Lower lobe of right lung (tissue), 2 donors: ENCODE measurements around the gene SLC5A2. TPM values are rescaled to one million over a fixed set of nuclear protein-coding genes. Genes with fewer than 3 reads are reported as not detected.

Experiments
- ATAC-seq, 2 donors: fragments of 200-7000 bp; cut with Tn5 transposase; one replicate each; pipeline ENCODE4 v1.9.1; 2020 to 2022; ENCODE audit warnings: mild to moderate bottlenecking in 2 of 2, moderate library complexity in 2 of 2
- DNase-seq: peaks from one replicate; pipeline ENCODE4 v3.0.0-alpha.2; 2020
- H3K27ac ChIP-seq: fragments of 200-600 bp; one replicate; pipeline ENCODE4 v1.8.0; 2022
- H3K27me3 ChIP-seq: fragments of 200-600 bp; one replicate; pipeline ENCODE4 v1.8.0; 2022; ENCODE audit warnings: low read depth
- H3K36me3 ChIP-seq: fragments of 200-600 bp; one replicate; pipeline ENCODE4 v1.8.0; 2022; ENCODE audit warnings: mild to moderate bottlenecking
- H3K4me1 ChIP-seq: fragments of 200-600 bp; one replicate; pipeline ENCODE4 v1.8.0; 2022
- H3K4me3 ChIP-seq: fragments of 200-600 bp; one replicate; pipeline ENCODE4 v1.8.0; 2022; ENCODE audit warnings: mild to moderate bottlenecking
- H3K9me3 ChIP-seq: fragments of 200-600 bp; one replicate; pipeline ENCODE4 v1.8.0; 2022
- intact Hi-C: fragments of 100-400 bp; cut with DNase I; formaldehyde crosslinking; loops from one replicate; pipeline ENCODE4 v1.11.0; 2022
- total RNA-seq: library from RNA; stranded (reverse); fragmentation: NEBNext Ultra II Directional; extraction: Animal tissue kit (Norgen Biotek cat#: 25700); gene quantifications from one replicate; pipeline ENCODE4 v1.2.1, GENCODE V29; 2021
- TF ChIP-seq, protein P1 (sequence below): fragments of 200-600 bp; IDR thresholded peaks from one replicate; pipeline ENCODE4 v1.8.0; 2022; ENCODE audit warnings: antibody characterized with exemption, mild to moderate bottlenecking
- donor health status: DM: no; HTN: yes; CAD: no; lungs with severe emphysema.

SLC5A2 gene
- total RNA-seq, 1 donor from 2014 or later = 2.0 TPM

DNA sequence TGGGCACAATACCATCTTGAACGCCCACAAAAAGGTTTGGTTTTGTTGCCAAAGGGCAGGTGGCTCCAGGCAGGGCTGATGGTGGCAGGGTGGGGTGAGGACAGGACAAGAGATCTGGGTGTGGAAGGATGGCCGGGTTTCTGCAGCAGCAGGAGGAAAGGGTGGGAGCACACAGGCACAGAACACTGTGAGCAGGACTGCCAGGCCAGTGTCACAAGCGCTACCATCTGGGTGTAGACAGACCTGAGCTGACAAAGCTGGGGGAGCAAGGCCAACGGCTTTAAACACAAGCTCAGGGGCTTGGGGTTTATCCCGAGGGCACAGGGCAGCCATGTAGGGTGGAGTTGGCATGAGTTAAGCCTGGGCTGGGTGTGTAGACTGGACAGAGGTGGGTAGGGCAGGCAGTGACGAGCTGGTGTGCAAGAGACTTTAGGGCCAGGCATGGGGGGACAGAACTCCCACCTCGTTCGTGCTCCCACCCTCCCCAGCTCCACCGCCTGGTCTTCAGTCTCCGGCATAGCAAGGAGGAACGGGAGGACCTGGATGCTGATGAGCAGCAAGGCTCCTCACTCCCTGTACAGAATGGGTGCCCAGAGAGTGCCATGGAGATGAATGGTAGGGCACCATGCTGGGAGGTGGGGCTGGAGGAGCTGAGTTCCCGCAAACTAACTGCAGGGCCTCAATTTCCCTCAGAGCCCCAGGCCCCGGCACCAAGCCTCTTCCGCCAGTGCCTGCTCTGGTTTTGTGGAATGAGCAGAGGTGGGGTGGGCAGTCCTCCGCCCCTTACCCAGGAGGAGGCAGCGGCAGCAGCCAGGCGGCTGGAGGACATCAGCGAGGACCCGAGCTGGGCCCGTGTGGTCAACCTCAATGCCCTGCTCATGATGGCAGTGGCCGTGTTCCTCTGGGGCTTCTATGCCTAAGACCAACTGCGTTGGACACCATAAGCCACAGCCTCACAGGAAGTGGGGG lies 7.0 kb downstream of the SLC5A2 start:
- TF ChIP-seq, protein P1, sequence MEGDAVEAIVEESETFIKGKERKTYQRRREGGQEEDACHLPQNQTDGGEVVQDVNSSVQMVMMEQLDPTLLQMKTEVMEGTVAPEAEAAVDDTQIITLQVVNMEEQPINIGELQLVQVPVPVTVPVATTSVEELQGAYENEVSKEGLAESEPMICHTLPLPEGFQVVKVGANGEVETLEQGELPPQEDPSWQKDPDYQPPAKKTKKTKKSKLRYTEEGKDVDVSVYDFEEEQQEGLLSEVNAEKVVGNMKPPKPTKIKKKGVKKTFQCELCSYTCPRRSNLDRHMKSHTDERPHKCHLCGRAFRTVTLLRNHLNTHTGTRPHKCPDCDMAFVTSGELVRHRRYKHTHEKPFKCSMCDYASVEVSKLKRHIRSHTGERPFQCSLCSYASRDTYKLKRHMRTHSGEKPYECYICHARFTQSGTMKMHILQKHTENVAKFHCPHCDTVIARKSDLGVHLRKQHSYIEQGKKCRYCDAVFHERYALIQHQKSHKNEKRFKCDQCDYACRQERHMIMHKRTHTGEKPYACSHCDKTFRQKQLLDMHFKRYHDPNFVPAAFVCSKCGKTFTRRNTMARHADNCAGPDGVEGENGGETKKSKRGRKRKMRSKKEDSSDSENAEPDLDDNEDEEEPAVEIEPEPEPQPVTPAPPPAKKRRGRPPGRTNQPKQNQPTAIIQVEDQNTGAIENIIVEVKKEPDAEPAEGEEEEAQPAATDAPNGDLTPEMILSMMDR = no peak
- Histone ChIP-seq H3K9me3 (no peaks in the 10 kb centered on the region), H3K4me1 (peaks cover 25% of the 10 kb centered on the region), H3K4me3 (no peak overlapping the region), H3K27me3 (no peaks in the 10 kb centered on the region), H3K27ac (no peak overlapping the region), H3K36me3 (peaks cover 45% of the 10 kb centered on the region)
- no peak for ATAC-seq
- no peak for DNase-seq
- intact Hi-C loops = no loop called here

DNA sequence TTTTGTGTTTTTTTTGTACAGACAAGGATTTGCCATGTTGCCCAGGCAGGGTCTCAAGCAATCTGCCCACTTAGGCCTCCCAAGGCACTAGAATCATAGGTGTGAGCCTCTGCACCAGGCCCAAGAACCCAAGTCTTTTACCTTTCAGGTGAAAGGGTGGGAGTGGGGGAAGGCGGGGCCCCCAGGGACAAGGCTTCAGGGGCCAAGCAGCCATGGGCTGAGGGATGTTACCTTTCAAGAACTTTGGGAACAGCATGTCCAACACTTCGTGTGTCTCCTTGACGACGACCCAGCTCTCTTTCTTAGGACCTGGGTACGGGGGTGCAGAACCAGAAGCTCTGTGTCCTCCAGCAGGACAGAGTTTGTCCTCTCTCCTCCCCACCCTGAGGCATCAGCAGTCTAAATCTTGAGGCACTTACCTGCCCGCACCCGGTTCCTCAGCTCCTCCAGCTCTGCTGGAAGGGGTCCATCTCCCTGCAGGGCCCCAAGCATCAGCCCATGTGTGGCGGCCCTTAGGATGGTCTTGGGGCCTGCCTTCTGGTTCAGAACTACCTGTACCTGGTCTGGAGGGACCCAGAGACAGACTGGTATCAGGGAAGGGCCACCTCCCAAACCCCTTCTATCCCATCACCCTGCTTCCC lies 9.0 kb downstream of the SLC5A2 start:
- TF ChIP-seq, protein P1 = no peak

DNA sequence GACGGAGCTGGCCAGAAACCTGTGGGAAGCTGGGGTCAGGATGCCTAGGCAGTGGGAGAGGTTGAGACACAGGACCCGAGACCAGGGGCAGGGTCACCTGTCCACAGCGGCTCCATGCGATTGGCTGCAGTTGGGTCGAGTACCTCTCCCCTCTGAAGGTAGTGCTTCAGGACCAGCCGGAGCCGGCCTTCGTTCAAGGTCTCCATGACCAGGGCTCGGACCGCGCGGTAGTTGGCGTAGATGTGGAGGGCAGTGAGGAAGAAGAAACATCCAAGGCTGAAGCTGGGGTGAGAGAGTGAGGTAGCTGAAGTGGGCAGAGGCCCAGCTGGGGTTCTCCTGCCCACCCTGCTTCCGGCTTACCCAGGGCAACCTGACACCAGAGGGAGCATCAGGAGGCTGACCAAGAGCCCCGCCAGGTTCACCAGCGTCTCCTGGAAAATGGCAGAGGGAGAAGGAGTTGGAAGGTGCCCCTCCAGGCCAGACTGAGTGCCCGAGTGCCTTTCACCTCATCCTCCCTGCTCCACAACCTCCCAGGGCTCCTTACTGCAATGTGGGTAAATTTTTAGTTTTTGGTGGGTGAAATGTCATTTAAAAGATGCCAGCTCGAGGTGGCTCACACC lies 10.7 kb downstream of the SLC5A2 start:
- TF ChIP-seq, protein P1 = no peak
- Histone ChIP-seq H3K27ac (no peak overlapping the region), H3K36me3 (peaks cover 81% of the 10 kb centered on the region), H3K4me3 (no peak overlapping the region), H3K9me3 (no peaks in the 10 kb centered on the region), H3K4me1 (peaks cover 12% of the 10 kb centered on the region), H3K27me3 (no peaks in the 10 kb centered on the region)
- ATAC-seq = no peak
- no peak for DNase-seq
- intact Hi-C loops = no loop called here

More for the DNA sequence above, 9.0 kb downstream of the SLC5A2 start:
- H3K27me3 ChIP-seq = no peaks in the 10 kb centered on the region
- H3K4me1 ChIP-seq = peaks cover 28% of the 10 kb centered on the region
- peaks cover 65% of the 10 kb centered on the region for H3K36me3 ChIP-seq
- intact Hi-C loops = no loop called here
- no peak overlapping the region for H3K4me3 ChIP-seq
- H3K27ac ChIP-seq = no peak overlapping the region
- no peaks in the 10 kb centered on the region for H3K9me3 ChIP-seq
- DNase-seq (no peak), ATAC-seq (no peak)

DNA sequence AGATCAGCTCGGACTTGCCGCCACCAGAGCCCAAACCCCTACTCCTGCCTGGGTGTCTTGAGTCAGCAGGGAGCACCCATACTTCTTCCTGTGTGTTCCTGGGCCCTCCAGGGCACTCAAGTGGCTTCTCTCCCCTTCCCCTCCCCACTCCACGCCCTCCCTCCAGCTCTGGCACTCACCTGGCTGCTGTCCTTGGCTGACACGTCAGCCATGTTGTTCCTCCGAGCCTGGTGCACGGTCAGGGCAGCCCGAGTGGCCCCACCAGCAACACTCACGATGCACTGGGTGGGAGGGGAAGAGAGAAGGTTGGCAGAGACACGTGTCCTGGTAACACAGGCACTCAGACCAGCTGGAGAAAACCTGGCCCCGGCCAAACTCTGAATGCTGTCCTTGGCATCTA lies 13.7 kb downstream of the SLC5A2 start:
- peak; percentile 83 to 89 for ATAC-seq
- H3K4me1 ChIP-seq = peaks cover 17% of the 10 kb centered on the region
- H3K27ac ChIP-seq = peak overlapping the region; percentile 31
- H3K27me3 ChIP-seq = no peaks in the 10 kb centered on the region
- DNase-seq = peak; percentile 81
- TF ChIP-seq, protein P1 = no peak
- intact Hi-C loops = no loop called here
- no peak overlapping the region for H3K4me3 ChIP-seq
- H3K36me3 ChIP-seq = peaks cover 80% of the 10 kb centered on the region
- no peaks in the 10 kb centered on the region for H3K9me3 ChIP-seq

DNA sequence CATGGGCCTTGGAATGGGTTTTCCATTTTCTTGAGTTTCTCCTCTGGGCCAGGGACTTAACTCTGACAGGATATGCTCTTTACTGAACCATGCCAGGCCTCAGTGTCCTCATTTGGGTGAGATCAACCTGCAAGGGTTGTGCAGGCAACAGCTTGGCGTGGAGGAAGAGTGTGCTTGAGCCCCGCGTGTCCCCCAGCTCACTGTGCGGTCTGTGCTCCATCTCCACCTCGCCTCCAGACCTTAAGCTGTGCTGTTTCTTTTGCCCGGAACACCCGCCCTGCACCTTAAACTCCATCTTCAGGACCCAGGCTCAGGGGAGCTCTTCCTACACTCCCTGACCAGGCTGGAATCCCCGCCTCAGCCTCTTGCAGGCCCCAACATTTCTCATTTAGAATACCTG lies 15.6 kb downstream of the SLC5A2 start:
- TF ChIP-seq, protein P1 = no peak
- no peak for DNase-seq
- ATAC-seq = no peak
- intact Hi-C loops = no loop called here
- Histone ChIP-seq H3K27ac (no peak overlapping the region), H3K27me3 (no peaks in the 10 kb centered on the region), H3K4me3 (no peak overlapping the region), H3K36me3 (peaks cover 62% of the 10 kb centered on the region), H3K9me3 (no peaks in the 10 kb centered on the region), H3K4me1 (peaks cover 32% of the 10 kb centered on the region)
